ENCODE data around the gene RPS27L. TPM values are rescaled to one million over a fixed set of nuclear protein-coding genes. Genes with fewer than 3 reads are reported as not detected.

Gene RPS27L
- total and polyA plus RNA-seq, 4 donors = 9.8 to 184 (median 40.7) TPM

DNA sequence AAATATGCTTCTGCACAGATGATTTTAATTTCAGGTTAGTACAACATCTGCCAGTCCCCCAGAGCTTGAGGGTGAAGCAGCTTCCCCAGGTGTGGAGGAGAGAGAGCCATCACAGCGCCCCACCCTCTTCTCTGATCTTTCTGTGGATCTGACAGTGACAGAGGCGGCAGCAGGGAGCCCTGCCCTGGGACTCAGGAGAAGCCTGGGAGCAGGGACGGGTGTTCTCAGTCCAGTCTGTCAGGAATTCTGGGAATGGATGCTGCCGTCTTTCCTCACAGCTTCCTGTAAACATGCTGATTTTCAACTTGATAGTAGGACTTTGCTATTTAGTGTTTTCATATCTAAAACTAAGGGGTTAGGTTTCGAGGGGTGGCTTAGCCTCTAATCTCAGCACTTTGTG lies 20.8 kb upstream of the RPS27L start:
- Histone ChIP-seq H3K9me3 (ENCODE audit: control insufficient read depth in 4 of 4, low read length in 3 of 4) (no peaks in the 10 kb centered on the region), H3K4me3 (ENCODE audit: low read depth in 1 of 3, low read length in 3 of 3) (no peak overlapping the region), H3K27me3 (ENCODE audit: control insufficient read depth in 4 of 4, insufficient read depth in 4 of 4, low read length in 3 of 4) (no peaks in the 10 kb centered on the region), H3K9ac (ENCODE audit: low read depth in 1 of 2, low read length in 2 of 2) (no peak overlapping the region), H3K4me1 (ENCODE audit: control insufficient read depth in 4 of 4, insufficient read depth in 4 of 4, low read length in 3 of 4) (no peaks in the 10 kb centered on the region), H3K36me3 (ENCODE audit: control insufficient read depth in 4 of 4, insufficient read depth in 3 of 4, low read depth in 1 of 4, low read length in 3 of 4) (no peaks in the 10 kb centered on the region), H3K27ac (ENCODE audit: low read depth in 1 of 2, low read length in 2 of 2) (no peak overlapping the region)
- 52% methylated on average over 5 of the region's 5 CpGs for WGBS
- TF ChIP-seq, protein P1, sequence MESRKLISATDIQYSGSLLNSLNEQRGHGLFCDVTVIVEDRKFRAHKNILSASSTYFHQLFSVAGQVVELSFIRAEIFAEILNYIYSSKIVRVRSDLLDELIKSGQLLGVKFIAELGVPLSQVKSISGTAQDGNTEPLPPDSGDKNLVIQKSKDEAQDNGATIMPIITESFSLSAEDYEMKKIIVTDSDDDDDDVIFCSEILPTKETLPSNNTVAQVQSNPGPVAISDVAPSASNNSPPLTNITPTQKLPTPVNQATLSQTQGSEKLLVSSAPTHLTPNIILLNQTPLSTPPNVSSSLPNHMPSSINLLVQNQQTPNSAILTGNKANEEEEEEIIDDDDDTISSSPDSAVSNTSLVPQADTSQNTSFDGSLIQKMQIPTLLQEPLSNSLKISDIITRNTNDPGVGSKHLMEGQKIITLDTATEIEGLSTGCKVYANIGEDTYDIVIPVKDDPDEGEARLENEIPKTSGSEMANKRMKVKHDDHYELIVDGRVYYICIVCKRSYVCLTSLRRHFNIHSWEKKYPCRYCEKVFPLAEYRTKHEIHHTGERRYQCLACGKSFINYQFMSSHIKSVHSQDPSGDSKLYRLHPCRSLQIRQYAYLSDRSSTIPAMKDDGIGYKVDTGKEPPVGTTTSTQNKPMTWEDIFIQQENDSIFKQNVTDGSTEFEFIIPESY (IDR thresholded peaks at IDR 0.05) = no peak
- TF ChIP-seq, protein P2, sequence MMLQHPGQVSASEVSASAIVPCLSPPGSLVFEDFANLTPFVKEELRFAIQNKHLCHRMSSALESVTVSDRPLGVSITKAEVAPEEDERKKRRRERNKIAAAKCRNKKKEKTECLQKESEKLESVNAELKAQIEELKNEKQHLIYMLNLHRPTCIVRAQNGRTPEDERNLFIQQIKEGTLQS (IDR thresholded peaks at IDR 0.05) = no peak
- TF ChIP-seq YY1 (IDR thresholded peaks at IDR 0.05) (no peak), NR2F2 (IDR thresholded peaks at IDR 0.05) (no peak), FOXA2 (IDR thresholded peaks at IDR 0.05) (no peak), HNF4G (IDR thresholded peaks at IDR 0.05) (no peak), SP1 (IDR thresholded peaks at IDR 0.05) (no peak), TAF1 (conservative IDR thresholded peaks at IDR 0.05) (no peak), GABPA (IDR thresholded peaks at IDR 0.05 in 1 of 2, conservative IDR thresholded peaks at IDR 0.05 in 1 of 2) (no peak), EGR1 (IDR thresholded peaks at IDR 0.05; ENCODE audit: low read depth in 2 of 2) (no peak), HNF4A (conservative IDR thresholded peaks at IDR 0.05) (no peak), JUND (IDR thresholded peaks at IDR 0.05) (no peak), FOXA1 (IDR thresholded peaks at IDR 0.05) (no peak), RXRA (IDR thresholded peaks at IDR 0.05) (no peak), RAD21 (IDR thresholded peaks at IDR 0.05) (no peak)
- TF ChIP-seq, protein P3, sequence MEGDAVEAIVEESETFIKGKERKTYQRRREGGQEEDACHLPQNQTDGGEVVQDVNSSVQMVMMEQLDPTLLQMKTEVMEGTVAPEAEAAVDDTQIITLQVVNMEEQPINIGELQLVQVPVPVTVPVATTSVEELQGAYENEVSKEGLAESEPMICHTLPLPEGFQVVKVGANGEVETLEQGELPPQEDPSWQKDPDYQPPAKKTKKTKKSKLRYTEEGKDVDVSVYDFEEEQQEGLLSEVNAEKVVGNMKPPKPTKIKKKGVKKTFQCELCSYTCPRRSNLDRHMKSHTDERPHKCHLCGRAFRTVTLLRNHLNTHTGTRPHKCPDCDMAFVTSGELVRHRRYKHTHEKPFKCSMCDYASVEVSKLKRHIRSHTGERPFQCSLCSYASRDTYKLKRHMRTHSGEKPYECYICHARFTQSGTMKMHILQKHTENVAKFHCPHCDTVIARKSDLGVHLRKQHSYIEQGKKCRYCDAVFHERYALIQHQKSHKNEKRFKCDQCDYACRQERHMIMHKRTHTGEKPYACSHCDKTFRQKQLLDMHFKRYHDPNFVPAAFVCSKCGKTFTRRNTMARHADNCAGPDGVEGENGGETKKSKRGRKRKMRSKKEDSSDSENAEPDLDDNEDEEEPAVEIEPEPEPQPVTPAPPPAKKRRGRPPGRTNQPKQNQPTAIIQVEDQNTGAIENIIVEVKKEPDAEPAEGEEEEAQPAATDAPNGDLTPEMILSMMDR (IDR thresholded peaks at IDR 0.05; ENCODE audit: low read depth, low read length, missing input control) = no peak
- TF ChIP-seq, protein P4, sequence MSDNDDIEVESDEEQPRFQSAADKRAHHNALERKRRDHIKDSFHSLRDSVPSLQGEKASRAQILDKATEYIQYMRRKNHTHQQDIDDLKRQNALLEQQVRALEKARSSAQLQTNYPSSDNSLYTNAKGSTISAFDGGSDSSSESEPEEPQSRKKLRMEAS (IDR thresholded peaks at IDR 0.05) = no peak
- TF ChIP-seq, protein P5, sequence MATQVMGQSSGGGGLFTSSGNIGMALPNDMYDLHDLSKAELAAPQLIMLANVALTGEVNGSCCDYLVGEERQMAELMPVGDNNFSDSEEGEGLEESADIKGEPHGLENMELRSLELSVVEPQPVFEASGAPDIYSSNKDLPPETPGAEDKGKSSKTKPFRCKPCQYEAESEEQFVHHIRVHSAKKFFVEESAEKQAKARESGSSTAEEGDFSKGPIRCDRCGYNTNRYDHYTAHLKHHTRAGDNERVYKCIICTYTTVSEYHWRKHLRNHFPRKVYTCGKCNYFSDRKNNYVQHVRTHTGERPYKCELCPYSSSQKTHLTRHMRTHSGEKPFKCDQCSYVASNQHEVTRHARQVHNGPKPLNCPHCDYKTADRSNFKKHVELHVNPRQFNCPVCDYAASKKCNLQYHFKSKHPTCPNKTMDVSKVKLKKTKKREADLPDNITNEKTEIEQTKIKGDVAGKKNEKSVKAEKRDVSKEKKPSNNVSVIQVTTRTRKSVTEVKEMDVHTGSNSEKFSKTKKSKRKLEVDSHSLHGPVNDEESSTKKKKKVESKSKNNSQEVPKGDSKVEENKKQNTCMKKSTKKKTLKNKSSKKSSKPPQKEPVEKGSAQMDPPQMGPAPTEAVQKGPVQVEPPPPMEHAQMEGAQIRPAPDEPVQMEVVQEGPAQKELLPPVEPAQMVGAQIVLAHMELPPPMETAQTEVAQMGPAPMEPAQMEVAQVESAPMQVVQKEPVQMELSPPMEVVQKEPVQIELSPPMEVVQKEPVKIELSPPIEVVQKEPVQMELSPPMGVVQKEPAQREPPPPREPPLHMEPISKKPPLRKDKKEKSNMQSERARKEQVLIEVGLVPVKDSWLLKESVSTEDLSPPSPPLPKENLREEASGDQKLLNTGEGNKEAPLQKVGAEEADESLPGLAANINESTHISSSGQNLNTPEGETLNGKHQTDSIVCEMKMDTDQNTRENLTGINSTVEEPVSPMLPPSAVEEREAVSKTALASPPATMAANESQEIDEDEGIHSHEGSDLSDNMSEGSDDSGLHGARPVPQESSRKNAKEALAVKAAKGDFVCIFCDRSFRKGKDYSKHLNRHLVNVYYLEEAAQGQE (IDR thresholded peaks at IDR 0.05) = no peak
- DNase-seq (ENCODE audit: low spot score) = no peak
